A549 (cell line): ENCODE measurements around the gene PRAMEF8.
"Not testable (repeated sequence)": the region's sequence is repeated elsewhere in the genome, so short reads cannot be mapped to it uniquely, and the experiment has no call there.

Experiments
- CTCF ChIP-seq: fragments of >200 bp; sonication (Bioruptor Twin); formaldehyde crosslinking; IDR thresholded peaks from 3 replicates; pipeline ENCODE4 v1.5.1; 2016
- EHF ChIP-seq: fragments of 250-450 bp; sonication (Bioruptor Pico); IDR thresholded peaks from 2 replicates; pipeline ENCODE4 v1.5.0; 2020; ENCODE audit warnings: mild to moderate bottlenecking
- EP300 ChIP-seq, 2 experiments: fragments of >200 bp; sonication (Bioruptor Twin); formaldehyde crosslinking; IDR thresholded peaks; 2 replicates in 1 of 2; 3 replicates in 1 of 2; pipeline ENCODE4 v1.6.1; 2016 to 2017
- HOXB5 ChIP-seq: fragments of 250-450 bp; sonication (Bioruptor Pico); IDR thresholded peaks from 2 replicates; pipeline ENCODE4 v1.5.0; 2020; ENCODE audit warnings: mild to moderate bottlenecking, moderate library complexity
- MAX ChIP-seq: IDR thresholded peaks from 2 replicates; pipeline ENCODE4 v1.6.1; 2012
- NFE2L2 ChIP-seq: fragments of 150-350 bp; conservative IDR thresholded peaks from 2 replicates; pipeline ENCODE4 v1.6.1; 2014; ENCODE audit warnings: low read length
- NPAS2 ChIP-seq: fragments of 250-450 bp; sonication (Bioruptor Pico); IDR thresholded peaks from 2 replicates; pipeline ENCODE4 v1.8.0; 2022; ENCODE audit warnings: mild to moderate bottlenecking, moderate library complexity, borderline replicate concordance
- NR3C1 ChIP-seq: fragments of >200 bp; sonication (Bioruptor Twin); formaldehyde crosslinking; IDR thresholded peaks from 3 replicates; pipeline ENCODE4 v1.6.1; 2017
- PBX3 ChIP-seq: IDR thresholded peaks from 2 replicates; pipeline ENCODE4 v1.6.1; 2012
- POLR2A ChIP-seq: IDR thresholded peaks from 2 replicates; pipeline ENCODE4 v1.6.1; 2012; ENCODE audit warnings: mild to moderate bottlenecking, low read length
- RAD21 ChIP-seq, 2 experiments: fragments of >200 bp in 1 of 2; sonication (Bioruptor Twin) in 1 of 2; formaldehyde crosslinking in 1 of 2; IDR thresholded peaks in 1 of 2; conservative IDR thresholded peaks in 1 of 2; 2 replicates in 1 of 2; 3 replicates in 1 of 2; pipeline ENCODE4 v1.6.1; 2012 to 2018; ENCODE audit warnings: inconsistent platforms in 1 of 2
- REST ChIP-seq: fragments of 200-600 bp; sonication (generic); IDR thresholded peaks from 2 replicates; pipeline ENCODE4 v1.6.1; 2016; ENCODE audit warnings: antibody characterized with exemption, mild to moderate bottlenecking, moderate library complexity
- SMC3 ChIP-seq: fragments of >200 bp; sonication (Bioruptor Twin); formaldehyde crosslinking; IDR thresholded peaks from 3 replicates; pipeline ENCODE4 v1.6.1; 2018; ENCODE audit warnings: inconsistent platforms
- ZNF302 ChIP-seq: fragments of 250-450 bp; sonication (Bioruptor Pico); IDR thresholded peaks from 2 replicates; pipeline ENCODE4 v1.9.0; 2021; ENCODE audit warnings: inconsistent platforms, mild to moderate bottlenecking, moderate library complexity

GRCh38 chr1:13303239-13303638 lies 18.3 kb upstream of the PRAMEF8 start, which contains the start of gene PRAMEF33:
- not testable (repeated sequence) for TF ChIP-seq CTCF; POLR2A; NFE2L2; NR3C1; REST; SMC3; RAD21 (conservative IDR thresholded peaks at IDR 0.05 in 1 of 2, IDR thresholded peaks at IDR 0.05 in 1 of 2); HOXB5; ZNF302 (CRISPR knock-in tag); MAX; EHF (CRISPR knock-in tag); PBX3; EP300 (IDR thresholded peaks at IDR 0.05); NPAS2 (CRISPR knock-in tag)
